ENCODE results near the gene ZNF23. TPM values are rescaled to one million over a fixed set of nuclear protein-coding genes. Genes with fewer than 3 reads are reported as not detected.

ZNF23 gene
- total RNA-seq, 1 experiment from 2014 or later = 8.9 TPM

- Histone ChIP-seq H3K27ac (ENCODE audit: low read length) (no peak overlapping the region), H3K4me1 (ENCODE audit: low read length) (peaks cover 18% of the 10 kb centered on the region), H3K9ac (ENCODE audit: low read length) (no peak overlapping the region), H4K20me1 (ENCODE audit: insufficient read depth, low read depth, low read length) (no peaks in the 10 kb centered on the region), H3K4me2 (ENCODE audit: low read depth, low read length, poor library complexity, severe bottlenecking) (no peak overlapping the region), H3K27me3 (ENCODE audit: low read length) (no peaks in the 10 kb centered on the region), H3K9me2 (replicated peaks; ENCODE audit: insufficient read depth, low read length) (no peaks in the 10 kb centered on the region), H3K9me3 (ENCODE audit: low read length) (no peaks in the 10 kb centered on the region), H3K36me3 (ENCODE audit: insufficient read depth, low read length) (no peaks in the 10 kb centered on the region), H2AFZ (ENCODE audit: low read length) (no peak overlapping the region), H3K4me3 (ENCODE audit: low read length) (no peak overlapping the region), H3K79me2 (ENCODE audit: low read length) (no peaks in the 10 kb centered on the region; the same call in 1 of the 2 replicates)
- peak; percentile 55 for DNase-seq
Measured at GRCh38 chr16:71479420-71479819, 17.4 kb upstream of the ZNF23 start.

GRCh38 chr16:71476457-71477124 is 14.5 kb upstream of the ZNF23 start:
- Histone ChIP-seq H3K79me2 (ENCODE audit: low read length) (no peaks in the 10 kb centered on the region), H3K27ac (ENCODE audit: low read length) (no peak overlapping the region), H3K36me3 (ENCODE audit: insufficient read depth, low read length) (no peaks in the 10 kb centered on the region), H3K9ac (ENCODE audit: low read length) (no peak overlapping the region), H4K20me1 (ENCODE audit: insufficient read depth, low read depth, low read length) (no peaks in the 10 kb centered on the region), H3K27me3 (ENCODE audit: low read length) (no peaks in the 10 kb centered on the region), H3K4me3 (ENCODE audit: low read length) (no peak overlapping the region), H3K4me1 (ENCODE audit: low read length) (peaks cover 9% of the 10 kb centered on the region), H3K9me3 (ENCODE audit: low read length) (no peaks in the 10 kb centered on the region), H2AFZ (ENCODE audit: low read length) (no peak overlapping the region), H3K4me2 (ENCODE audit: low read depth, low read length, poor library complexity, severe bottlenecking) (no peak overlapping the region), H3K9me2 (replicated peaks; ENCODE audit: insufficient read depth, low read length) (no peaks in the 10 kb centered on the region)
- DNase-seq = no peak

- H3K27ac ChIP-seq (ENCODE audit: low read length) = no peak overlapping the region
- no peak overlapping the region for H3K4me2 ChIP-seq (ENCODE audit: low read depth, low read length, poor library complexity, severe bottlenecking)
- no peaks in the 10 kb centered on the region for H3K79me2 ChIP-seq (ENCODE audit: low read length)
- H4K20me1 ChIP-seq (ENCODE audit: insufficient read depth, low read depth, low read length) = no peaks in the 10 kb centered on the region
- no peak overlapping the region for H2AFZ ChIP-seq (ENCODE audit: low read length)
- H3K4me3 ChIP-seq (ENCODE audit: low read length) = no peak overlapping the region
- no peak overlapping the region for H3K9ac ChIP-seq (ENCODE audit: low read length)
- H3K27me3 ChIP-seq (ENCODE audit: low read length) = no peaks in the 10 kb centered on the region
- no peaks in the 10 kb centered on the region for H3K36me3 ChIP-seq (ENCODE audit: insufficient read depth, low read length)
- no peaks in the 10 kb centered on the region for H3K9me2 ChIP-seq (replicated peaks; ENCODE audit: insufficient read depth, low read length)
- DNase-seq = no peak
- H3K9me3 ChIP-seq (ENCODE audit: low read length) = no peaks in the 10 kb centered on the region
- no peaks in the 10 kb centered on the region for H3K4me1 ChIP-seq (ENCODE audit: low read length)
Measured at GRCh38 chr16:71474864-71475263, 12.8 kb upstream of the ZNF23 start.

GRCh38 chr16:71473891-71474290 is 11.8 kb upstream of the ZNF23 start:
- no peaks in the 10 kb centered on the region for H3K9me2 ChIP-seq (replicated peaks; ENCODE audit: insufficient read depth, low read length)
- H3K4me3 ChIP-seq (ENCODE audit: low read length) = no peak overlapping the region
- no peak overlapping the region for H3K4me2 ChIP-seq (ENCODE audit: low read depth, low read length, poor library complexity, severe bottlenecking)
- H2AFZ ChIP-seq (ENCODE audit: low read length) = no peak overlapping the region
- no peak for DNase-seq
- no peak overlapping the region for H3K27ac ChIP-seq (ENCODE audit: low read length)
- no peak overlapping the region for H3K9ac ChIP-seq (ENCODE audit: low read length)
- H3K27me3 ChIP-seq (ENCODE audit: low read length) = no peaks in the 10 kb centered on the region
- H3K9me3 ChIP-seq (ENCODE audit: low read length) = no peaks in the 10 kb centered on the region
- H4K20me1 ChIP-seq (ENCODE audit: insufficient read depth, low read depth, low read length) = no peaks in the 10 kb centered on the region
- no peaks in the 10 kb centered on the region for H3K36me3 ChIP-seq (ENCODE audit: insufficient read depth, low read length)
- H3K4me1 ChIP-seq (ENCODE audit: low read length) = no peaks in the 10 kb centered on the region
- H3K79me2 ChIP-seq (ENCODE audit: low read length) = no peaks in the 10 kb centered on the region

- H3K9me2 ChIP-seq (replicated peaks; ENCODE audit: insufficient read depth, low read length) = no peaks in the 10 kb centered on the region
- no peaks in the 10 kb centered on the region for H4K20me1 ChIP-seq (ENCODE audit: insufficient read depth, low read depth, low read length)
- H3K27ac ChIP-seq (ENCODE audit: low read length) = no peak overlapping the region
- no peaks in the 10 kb centered on the region for H3K4me1 ChIP-seq (ENCODE audit: low read length)
- H3K79me2 ChIP-seq (ENCODE audit: low read length) = no peaks in the 10 kb centered on the region
- no peak for DNase-seq
- H3K36me3 ChIP-seq (ENCODE audit: insufficient read depth, low read length) = no peaks in the 10 kb centered on the region
- H3K4me3 ChIP-seq (ENCODE audit: low read length) = no peak overlapping the region
- no peak overlapping the region for H3K4me2 ChIP-seq (ENCODE audit: low read depth, low read length, poor library complexity, severe bottlenecking)
- H3K27me3 ChIP-seq (ENCODE audit: low read length) = no peaks in the 10 kb centered on the region
- no peak overlapping the region for H2AFZ ChIP-seq (ENCODE audit: low read length)
- H3K9ac ChIP-seq (ENCODE audit: low read length) = no peak overlapping the region
- H3K9me3 ChIP-seq (ENCODE audit: low read length) = no peaks in the 10 kb centered on the region
Measured at GRCh38 chr16:71472931-71473330, 10.9 kb upstream of the ZNF23 start.

- Histone ChIP-seq H2AFZ (ENCODE audit: low read length) (no peak overlapping the region), H3K27me3 (ENCODE audit: low read length) (no peaks in the 10 kb centered on the region)
- no peak for DNase-seq
Measured at GRCh38 chr16:71472051-71472450, 10.0 kb upstream of the ZNF23 start.

GRCh38 chr16:71467810-71468209 is 5.8 kb upstream of the ZNF23 start:
- no peak overlapping the region for H3K4me2 ChIP-seq (ENCODE audit: low read depth, low read length, poor library complexity, severe bottlenecking)
- no peaks in the 10 kb centered on the region for H3K36me3 ChIP-seq (ENCODE audit: insufficient read depth, low read length)
- peak; percentile 76 for DNase-seq
- no peak overlapping the region for H3K27ac ChIP-seq (ENCODE audit: low read length)
- H3K4me3 ChIP-seq (ENCODE audit: low read length) = no peak overlapping the region
- H3K9me3 ChIP-seq (ENCODE audit: low read length) = no peaks in the 10 kb centered on the region
- H3K9me2 ChIP-seq (replicated peaks; ENCODE audit: insufficient read depth, low read length) = no peaks in the 10 kb centered on the region
- H3K79me2 ChIP-seq (ENCODE audit: low read length) = no peaks in the 10 kb centered on the region
- no peak overlapping the region for H3K9ac ChIP-seq (ENCODE audit: low read length)
- no peak overlapping the region for H2AFZ ChIP-seq (ENCODE audit: low read length)
- H4K20me1 ChIP-seq (ENCODE audit: insufficient read depth, low read depth, low read length) = no peaks in the 10 kb centered on the region
- H3K27me3 ChIP-seq (ENCODE audit: low read length) = no peaks in the 10 kb centered on the region
- peaks cover 3% of the 10 kb centered on the region for H3K4me1 ChIP-seq (ENCODE audit: low read length)

More at GRCh38 chr16:71472051-71472450, 10.0 kb upstream of the ZNF23 start:
- no peak overlapping the region for H3K9ac ChIP-seq (ENCODE audit: low read length)
- no peak overlapping the region for H3K4me3 ChIP-seq (ENCODE audit: low read length)
- no peaks in the 10 kb centered on the region for H3K9me2 ChIP-seq (replicated peaks; ENCODE audit: insufficient read depth, low read length)
- no peaks in the 10 kb centered on the region for H3K36me3 ChIP-seq (ENCODE audit: insufficient read depth, low read length)
- no peak overlapping the region for H3K4me2 ChIP-seq (ENCODE audit: low read depth, low read length, poor library complexity, severe bottlenecking)
- no peaks in the 10 kb centered on the region for H3K79me2 ChIP-seq (ENCODE audit: low read length)
- H3K4me1 ChIP-seq (ENCODE audit: low read length) = no peaks in the 10 kb centered on the region
- no peaks in the 10 kb centered on the region for H3K9me3 ChIP-seq (ENCODE audit: low read length)
- no peaks in the 10 kb centered on the region for H4K20me1 ChIP-seq (ENCODE audit: insufficient read depth, low read depth, low read length)
- no peak overlapping the region for H3K27ac ChIP-seq (ENCODE audit: low read length)

- H3K9ac ChIP-seq (ENCODE audit: low read length) = no peak overlapping the region
- no peaks in the 10 kb centered on the region for H3K36me3 ChIP-seq (ENCODE audit: insufficient read depth, low read length)
- H4K20me1 ChIP-seq (ENCODE audit: insufficient read depth, low read depth, low read length) = no peaks in the 10 kb centered on the region
Measured at GRCh38 chr16:71464231-71464630, 2.2 kb upstream of the ZNF23 start.

More at GRCh38 chr16:71464231-71464630, 2.2 kb upstream of the ZNF23 start:
- H3K4me3 ChIP-seq (ENCODE audit: low read length) = no peak overlapping the region
- peaks cover 27% of the 10 kb centered on the region for H3K79me2 ChIP-seq (ENCODE audit: low read length)
- H3K4me1 ChIP-seq (ENCODE audit: low read length) = peaks cover 17% of the 10 kb centered on the region
- H3K9me2 ChIP-seq (replicated peaks; ENCODE audit: insufficient read depth, low read length) = no peaks in the 10 kb centered on the region
- H3K27ac ChIP-seq (ENCODE audit: low read length) = no peak overlapping the region
- H2AFZ ChIP-seq (ENCODE audit: low read length) = no peak overlapping the region
- no peaks in the 10 kb centered on the region for H3K9me3 ChIP-seq (ENCODE audit: low read length)
- H3K4me2 ChIP-seq (ENCODE audit: low read depth, low read length, poor library complexity, severe bottlenecking) = no peak overlapping the region
- DNase-seq = no peak
- no peaks in the 10 kb centered on the region for H3K27me3 ChIP-seq (ENCODE audit: low read length)
